ENCODE measurements around the gene ITGAE. TPM values are rescaled to one million over a fixed set of nuclear protein-coding genes. Genes with fewer than 3 reads are reported as not detected.
A peak's percentile ranks its signal among the peaks of the same experiment; 100 is the strongest.
"Not testable (repeated sequence)": the region's sequence is repeated elsewhere in the genome, so short reads cannot be mapped to it uniquely, and the experiment has no call there.

ITGAE gene
- 19.0 and 30.6 TPM in 2 replicates for total RNA-seq (2014; rRNA removed; shearing (Covaris generic))

- Histone ChIP-seq H3K36me3 (no peaks in the 10 kb centered on the region), H3K27ac (no peak within 1 kb of the TSS), H3K9me3 (replicated peaks) (no peaks in the 10 kb centered on the region)
These were observed at the start of gene ITGAE for GRCh38 chr17:3800362-3801271. ITGAE (minus strand) TSS chr17:3801188; CDS start chr17:3801144, 44 bp downstream.

DNA sequence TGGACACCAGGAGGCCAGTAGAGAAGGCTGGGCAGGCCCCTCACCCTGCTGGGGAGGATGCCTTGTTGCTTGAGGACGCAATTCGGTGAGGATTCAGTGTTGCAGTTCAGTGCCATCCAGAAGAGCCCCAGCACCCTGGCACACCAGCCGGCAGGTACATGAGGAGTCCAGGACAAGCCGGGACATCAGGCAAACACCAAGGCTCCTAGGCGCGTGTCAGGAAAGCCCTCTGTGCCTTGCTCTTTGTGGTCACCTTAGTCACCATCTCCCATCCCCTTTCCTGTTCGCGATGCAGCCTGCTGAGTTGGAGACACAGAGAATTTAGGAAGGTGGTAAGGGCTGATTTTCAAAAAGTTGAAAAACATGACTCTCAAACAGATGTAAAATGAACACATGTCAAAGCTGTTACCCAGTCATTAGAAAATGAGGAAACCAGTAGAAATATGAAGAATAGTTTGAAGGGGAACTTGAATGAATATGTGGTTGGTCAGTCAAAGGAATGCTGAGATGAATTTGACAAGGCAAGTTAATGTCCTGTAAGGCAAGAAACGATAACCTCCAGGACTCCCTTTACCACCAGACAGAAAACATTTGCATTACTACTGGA, 47.3 kb upstream of the ITGAE start:
- no peak for DNase-seq (ENCODE audit: low read depth in 1 of 2, low spot score in 2 of 2)
- Histone ChIP-seq H3K9me3 (replicated peaks) (no peaks in the 10 kb centered on the region), H3K4me1 (replicated peaks) (no peaks in the 10 kb centered on the region), H3K27me3 (replicated peaks) (no peaks in the 10 kb centered on the region), H3K27ac (no peak overlapping the region), H3K4me3 (no peak overlapping the region), H3K36me3 (peaks cover 17% of the 10 kb centered on the region)

More at GRCh38 chr17:3800362-3801271, at the start of gene ITGAE:
- Histone ChIP-seq H3K27me3 (replicated peaks) (no peaks in the 10 kb centered on the region), H3K4me3 (no peak within 1 kb of the TSS), H3K4me1 (replicated peaks) (peaks cover 13% of the 10 kb centered on the region)
- no peak for DNase-seq (ENCODE audit: low read depth in 1 of 2, low spot score in 2 of 2)

GRCh38 chr17:3847165-3847670, 46.2 kb upstream of the ITGAE start:
- no peak overlapping the region for H3K4me3 ChIP-seq
- H3K4me1 ChIP-seq (replicated peaks), result no peaks in the 10 kb centered on the region
- H3K27ac ChIP-seq, result no peak overlapping the region
- no peaks in the 10 kb centered on the region for H3K9me3 ChIP-seq (replicated peaks)
- no peak for DNase-seq (ENCODE audit: low read depth in 1 of 2, low spot score in 2 of 2)
- H3K36me3 ChIP-seq, result peaks cover 29% of the 10 kb centered on the region
- H3K27me3 ChIP-seq (replicated peaks), result no peaks in the 10 kb centered on the region

GRCh38 chr17:3846437-3847164, 45.6 kb upstream of the ITGAE start:
- Histone ChIP-seq H3K4me3 (peak overlapping the region; percentile 85), H3K36me3 (peaks cover 34% of the 10 kb centered on the region), H3K27me3 (replicated peaks) (no peaks in the 10 kb centered on the region), H3K4me1 (replicated peaks) (no peaks in the 10 kb centered on the region), H3K9me3 (replicated peaks) (no peaks in the 10 kb centered on the region), H3K27ac (no peak overlapping the region)
- no peak for DNase-seq (ENCODE audit: low read depth in 1 of 2, low spot score in 2 of 2)

DNA sequence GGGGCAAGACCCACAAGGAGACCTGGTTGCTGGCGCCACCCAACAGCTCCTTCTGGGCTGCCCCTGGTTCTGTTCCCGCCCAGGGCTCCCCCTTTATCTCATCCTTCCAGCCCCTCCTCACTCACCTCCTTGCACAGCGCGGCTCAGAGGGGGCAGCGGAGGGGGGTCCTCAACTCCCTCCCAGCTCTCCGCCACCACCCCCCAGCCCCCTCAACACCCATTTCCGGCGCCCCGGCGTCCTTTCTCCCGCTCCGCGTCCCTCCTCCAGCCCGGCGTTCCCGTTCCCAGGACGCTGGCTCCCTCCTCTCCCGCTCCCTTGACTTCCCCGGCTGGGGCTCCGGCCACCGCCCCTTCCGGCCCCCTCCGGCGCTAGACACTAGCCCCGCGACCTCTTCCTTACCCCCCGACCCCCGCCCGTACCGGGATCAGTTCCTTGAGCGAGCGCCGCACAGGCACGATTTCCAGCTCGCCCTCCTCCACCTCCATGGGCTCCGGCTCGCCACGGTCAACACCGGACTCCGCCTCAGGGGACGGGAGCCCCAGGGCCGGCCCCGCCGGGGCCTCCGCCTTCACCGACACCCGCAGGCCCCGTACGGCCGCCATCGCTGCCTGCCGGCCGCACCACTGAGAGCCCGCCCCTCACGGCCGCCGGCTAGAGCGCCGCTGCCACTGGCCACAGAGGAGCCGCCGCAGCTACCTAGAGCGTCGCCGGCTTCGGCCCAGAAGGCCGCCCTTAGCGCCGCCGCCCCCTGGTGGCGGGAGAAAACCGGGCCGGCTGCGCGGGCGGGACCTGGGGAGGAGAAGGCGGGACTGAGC, 44.8 kb upstream of the ITGAE start, which contains the start of gene NCBP3:
Gene NCBP3, minus strand, starts transcription at position 626 of the 816 bp plus-strand sequence. Its CDS starts 23 bp downstream, at position 603.
- DNase-seq (ENCODE audit: low read depth in 1 of 2, low spot score in 2 of 2), result peak; percentile 84 to 92

DNA sequence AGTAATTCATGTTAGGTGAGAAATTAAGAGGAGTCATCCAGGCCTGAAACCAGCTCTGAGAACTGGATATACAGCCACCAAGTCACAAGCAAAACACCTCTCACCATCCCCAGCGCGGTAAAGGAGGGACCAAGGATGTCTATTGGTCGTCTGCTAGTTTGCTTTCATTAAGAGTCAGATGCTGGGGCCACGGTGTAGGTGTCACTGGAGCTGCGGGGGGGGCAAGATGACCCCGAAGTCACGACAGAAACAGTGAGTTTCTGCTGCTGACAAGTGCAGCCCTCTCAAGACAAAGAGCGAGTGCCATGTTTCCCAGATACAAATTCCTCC, 44.3 kb upstream of the ITGAE start:
- Histone ChIP-seq H3K27me3 (replicated peaks) (no peaks in the 10 kb centered on the region), H3K9me3 (replicated peaks) (no peaks in the 10 kb centered on the region), H3K27ac (no peak overlapping the region; the same call in 1 of the 2 replicates), H3K36me3 (peaks cover 45% of the 10 kb centered on the region), H3K4me3 (peak overlapping the region; percentile 85), H3K4me1 (replicated peaks) (no peaks in the 10 kb centered on the region)
- peak in 1 of 2 experiments; percentile 16 for DNase-seq (ENCODE audit: low read depth in 1 of 2, low spot score in 2 of 2)

More for the DNA sequence above, 44.8 kb upstream of the ITGAE start, which contains the start of gene NCBP3:
- Histone ChIP-seq H3K36me3 (peaks cover 39% of the 10 kb centered on the region), H3K27me3 (replicated peaks) (no peaks in the 10 kb centered on the region), H3K4me1 (replicated peaks) (no peaks in the 10 kb centered on the region), H3K27ac (peak within 1 kb of the TSS; percentile 70), H3K4me3 (peak within 1 kb of the TSS; percentile 85), H3K9me3 (replicated peaks) (no peaks in the 10 kb centered on the region)

- not testable (repeated sequence) for H3K27ac ChIP-seq; DNase-seq (ENCODE audit: low read depth in 1 of 2, low spot score in 2 of 2); H3K27me3 ChIP-seq (replicated peaks); H3K4me3 ChIP-seq; H3K4me1 ChIP-seq (replicated peaks); H3K9me3 ChIP-seq (replicated peaks)
- peaks cover 52% of the 10 kb centered on the region for H3K36me3 ChIP-seq
These were observed 43.6 kb upstream of the ITGAE start for GRCh38 chr17:3844556-3844955.

DNA sequence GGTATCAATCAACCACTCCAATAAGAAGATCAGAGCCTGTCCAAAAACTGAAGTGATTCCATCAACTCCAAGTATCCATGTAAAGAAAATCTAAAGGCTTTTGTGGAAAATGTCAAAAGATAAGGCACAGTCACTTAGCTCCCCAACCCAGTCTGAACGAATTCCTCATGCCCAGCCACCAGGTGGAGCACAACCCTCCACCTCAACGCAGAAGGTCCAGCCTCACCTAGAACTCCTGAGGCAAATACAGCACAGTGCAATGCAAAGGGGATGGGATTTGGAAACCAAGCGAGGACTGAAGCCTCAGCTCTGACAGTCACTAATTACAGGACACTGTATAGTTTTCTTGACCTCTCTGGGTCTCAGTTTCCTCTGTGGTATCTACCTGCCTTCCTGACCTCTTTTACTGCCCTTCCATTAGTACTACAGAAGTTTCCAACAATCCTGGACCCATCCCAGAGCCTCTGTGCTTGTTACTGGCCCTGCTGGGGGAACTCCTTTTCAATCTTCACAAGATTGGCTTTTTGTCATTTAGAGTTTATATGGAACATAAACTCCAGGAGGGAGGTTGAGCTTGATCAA, 43.0 kb upstream of the ITGAE start:
- no peak overlapping the region for H3K27ac ChIP-seq
- DNase-seq (ENCODE audit: low read depth in 1 of 2, low spot score in 2 of 2), result no peak

DNA sequence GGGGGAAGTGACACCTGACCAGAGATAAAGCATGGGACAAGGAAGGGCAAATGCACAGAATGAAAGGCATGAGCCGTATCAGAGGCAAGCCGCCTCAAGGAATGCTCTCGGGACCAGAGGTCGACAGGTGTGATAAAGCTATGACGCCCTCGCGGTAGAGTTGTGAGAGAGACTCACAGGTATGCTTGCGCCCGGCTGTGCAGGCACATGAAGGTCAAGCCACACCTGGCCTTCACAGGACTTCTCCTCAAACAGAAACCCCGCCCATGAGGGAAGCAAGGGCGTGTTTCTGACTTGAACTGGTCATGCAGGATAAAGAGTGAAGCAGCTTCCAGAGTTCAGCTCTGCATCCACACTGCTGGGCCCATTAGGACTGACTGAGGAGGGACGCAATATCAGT, 37.2 kb upstream of the ITGAE start:
- Histone ChIP-seq H3K9me3 (replicated peaks) (no peaks in the 10 kb centered on the region), H3K4me3 (no peak overlapping the region), H3K27ac (no peak overlapping the region), H3K27me3 (replicated peaks) (no peaks in the 10 kb centered on the region), H3K36me3 (peaks cover 83% of the 10 kb centered on the region), H3K4me1 (replicated peaks) (no peaks in the 10 kb centered on the region)
- DNase-seq (ENCODE audit: low read depth in 1 of 2, low spot score in 2 of 2), result no peak

More for the DNA sequence above, 43.0 kb upstream of the ITGAE start:
- Histone ChIP-seq H3K4me3 (no peak overlapping the region), H3K4me1 (replicated peaks) (no peaks in the 10 kb centered on the region), H3K27me3 (replicated peaks) (no peaks in the 10 kb centered on the region), H3K9me3 (replicated peaks) (no peaks in the 10 kb centered on the region), H3K36me3 (peaks cover 57% of the 10 kb centered on the region)

- Histone ChIP-seq H3K36me3 (peaks cover 74% of the 10 kb centered on the region), H3K27me3 (replicated peaks) (no peaks in the 10 kb centered on the region), H3K9me3 (replicated peaks) (no peaks in the 10 kb centered on the region), H3K4me1 (replicated peaks) (no peaks in the 10 kb centered on the region), H3K4me3 (no peak overlapping the region), H3K27ac (no peak overlapping the region)
- DNase-seq (ENCODE audit: low read depth in 1 of 2, low spot score in 2 of 2), result no peak
These were observed 35.6 kb upstream of the ITGAE start for GRCh38 chr17:3836551-3836950.

GRCh38 chr17:3835410-3836229, 34.6 kb upstream of the ITGAE start:
- Histone ChIP-seq H3K4me3 (no peak overlapping the region), H3K9me3 (replicated peaks) (no peaks in the 10 kb centered on the region), H3K4me1 (replicated peaks) (no peaks in the 10 kb centered on the region), H3K27me3 (replicated peaks) (no peaks in the 10 kb centered on the region), H3K27ac (no peak overlapping the region), H3K36me3 (peaks cover 67% of the 10 kb centered on the region)
- DNase-seq (ENCODE audit: low read depth in 1 of 2, low spot score in 2 of 2), result no peak

GRCh38 chr17:3834811-3835210, 33.8 kb upstream of the ITGAE start:
- peaks cover 65% of the 10 kb centered on the region for H3K36me3 ChIP-seq
- no peaks in the 10 kb centered on the region for H3K27me3 ChIP-seq (replicated peaks)
- DNase-seq (ENCODE audit: low read depth in 1 of 2, low spot score in 2 of 2), result no peak
- H3K27ac ChIP-seq, result no peak overlapping the region
- no peaks in the 10 kb centered on the region for H3K4me1 ChIP-seq (replicated peaks)
- H3K9me3 ChIP-seq (replicated peaks), result no peaks in the 10 kb centered on the region
- no peak overlapping the region for H3K4me3 ChIP-seq
